ENCODE data around the gene EPS15. TPM values are rescaled to one million over a fixed set of nuclear protein-coding genes. Genes with fewer than 3 reads are reported as not detected.
"Not testable (repeated sequence)": the region's sequence is repeated elsewhere in the genome, so short reads cannot be mapped to it uniquely, and the experiment has no call there.

The EPS15 gene
- total and polyA plus RNA-seq, 2 of the 8 experiments (the other 6 are each of a cell fraction or from before 2014, with no cell fraction given): 15.9 to 57.2 TPM

DNA sequence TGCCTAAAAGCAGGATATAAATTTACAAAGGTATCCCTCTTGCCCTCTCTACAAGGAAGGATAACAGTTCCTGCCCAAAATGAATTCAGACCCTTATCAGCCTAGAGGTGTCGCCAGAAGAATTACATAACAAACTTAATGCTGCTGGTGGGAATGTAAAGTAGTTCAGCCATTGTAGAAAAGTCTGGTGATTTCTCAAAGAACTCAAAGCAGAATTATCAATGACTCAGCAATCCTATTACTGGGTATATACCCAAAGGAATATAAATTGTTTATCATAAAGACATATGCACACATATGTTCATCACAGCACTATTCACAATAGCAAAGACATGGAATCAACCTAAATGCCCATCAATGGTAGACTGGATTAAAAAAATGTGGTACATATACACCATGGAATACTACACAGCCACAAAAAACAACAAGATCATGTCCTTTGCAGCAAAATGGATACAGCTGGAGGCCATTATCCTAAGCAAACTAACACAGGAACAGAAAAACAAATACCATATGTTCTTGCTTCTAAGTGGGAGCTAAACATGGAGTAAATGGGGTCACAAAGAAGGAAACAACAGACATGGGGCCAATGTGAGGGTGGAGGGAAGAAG, 70.1 kb downstream of the EPS15 start:
- H3K23me2 ChIP-seq (ENCODE audit: low read depth, low read length); H4K91ac ChIP-seq (replicated peaks; ENCODE audit: insufficient read length, low read length); CTCF ChIA-PET (ENCODE audit: partially characterized antibody); H2AFZ ChIP-seq (ENCODE audit: low read length); H3K18ac ChIP-seq (ENCODE audit: extremely low read depth, low read length); H2BK15ac ChIP-seq (ENCODE audit: low read length); H3K14ac ChIP-seq (ENCODE audit: insufficient read length); H2BK20ac ChIP-seq (ENCODE audit: low read length); H3K4ac ChIP-seq (replicated peaks; ENCODE audit: insufficient read length, low read depth, low read length); FAIRE-seq; H3K27me3 ChIP-seq (replicated peaks in 1 of 4; ENCODE audit: control insufficient read depth in 3 of 4, extremely low read depth in 1 of 4, insufficient read depth in 3 of 4, low read length in 3 of 4); H3K9ac ChIP-seq (replicated peaks in 1 of 4; ENCODE audit: extremely low read depth in 1 of 4, low read depth in 3 of 4, low read length in 3 of 4); H3K56ac ChIP-seq (replicated peaks; ENCODE audit: insufficient read length, low read depth, low read length); H3K4me2 ChIP-seq (ENCODE audit: insufficient read depth in 1 of 2, low read depth in 2 of 2, low read length in 2 of 2); H4K8ac ChIP-seq (ENCODE audit: extremely low read depth, insufficient read depth, low read length); H4K20me1 ChIP-seq (replicated peaks in 1 of 2; ENCODE audit: control insufficient read depth in 1 of 2, insufficient read depth in 2 of 2, low read length in 2 of 2); H2BK120ac ChIP-seq (replicated peaks; ENCODE audit: low read depth, low read length); H3K79me1 ChIP-seq (ENCODE audit: low read depth, low read length); H4K5ac ChIP-seq (ENCODE audit: insufficient read length, low read depth, low read length); H3K9me3 ChIP-seq (ENCODE audit: insufficient read depth in 2 of 2, low read depth in 1 of 2, low read length in 1 of 2); H3K36me3 ChIP-seq (ENCODE audit: control insufficient read depth in 2 of 4, insufficient read depth in 4 of 4, low read length in 3 of 4); H3K4me3 ChIP-seq (ENCODE audit: extremely low read depth in 1 of 4, insufficient read depth in 2 of 4, low read depth in 3 of 4, low read length in 4 of 4); H3K27ac ChIP-seq (ENCODE audit: low read depth, low read length); H2BK12ac ChIP-seq (ENCODE audit: low read depth, low read length); H3K23ac ChIP-seq (ENCODE audit: insufficient read length); H2BK5ac ChIP-seq (ENCODE audit: low read depth, low read length); POLR2A ChIA-PET (ENCODE audit: partially characterized antibody); H2AK5ac ChIP-seq (ENCODE audit: low read depth, low read length); H3K79me2 ChIP-seq (ENCODE audit: control insufficient read depth in 1 of 2, insufficient read depth in 2 of 2, low read length in 2 of 2); H3K4me1 ChIP-seq (replicated peaks in 1 of 4; ENCODE audit: control insufficient read depth in 3 of 4, insufficient read depth in 4 of 4, low read length in 3 of 4); DNase-seq (ENCODE audit: low read depth in 1 of 2, low spot score in 2 of 2): not testable (repeated sequence)
- WGBS, 2 experiments (ENCODE audit: extremely low coverage in 1 of 2, insufficient coverage in 1 of 2, insufficient read length in 1 of 2, insufficient replicate concordance in 2 of 2, low coverage in 1 of 2, low lambda C conversion rate in 2 of 2, missing lambda C conversion rate in 1 of 2): 80% methylated on average over 1 of the region's 1 CpG; no CpG with 5 or more reads in 1 of the 2 experiments

All from H1 (cell line).